NOMO-1 treated with dmso at 0.1 percent for 144 hours (cell line): ENCODE measurements around the gene SLC39A3.
A peak's percentile ranks its signal among the peaks of the same experiment; 100 is the strongest.

Experiments
- DNase-seq: peaks from one replicate; lab custom pipeline; 2025; ENCODE audit not compliant: unreplicated experiment; lab: John Stamatoyannopoulos, UW

The SLC39A3 gene

GRCh38 chr19:2703691-2704216, 36.1 kb downstream of the SLC39A3 start:
- no peak for DNase-seq

GRCh38 chr19:2703077-2703437, 36.8 kb downstream of the SLC39A3 start:
- no peak for DNase-seq

GRCh38 chr19:2702170-2703076, 37.4 kb downstream of the SLC39A3 start, which contains the start of gene GNG7:
TSS of gene GNG7 (minus strand) at chr19:2702694. CDS start at chr19:2520688, 182,006 bp downstream.
- DNase-seq = peak; percentile 78

- no peak for DNase-seq
These were observed 38.3 kb downstream of the SLC39A3 start for GRCh38 chr19:2701361-2702169.

GRCh38 chr19:2700660-2701360, 39.0 kb downstream of the SLC39A3 start:
- no peak for DNase-seq

- no peak for DNase-seq
These were observed 40.2 kb downstream of the SLC39A3 start for GRCh38 chr19:2699413-2700140.

- no peak for DNase-seq
These were observed 45.6 kb downstream of the SLC39A3 start for GRCh38 chr19:2694196-2694595.

GRCh38 chr19:2693492-2694160, 46.2 kb downstream of the SLC39A3 start:
- no peak for DNase-seq

GRCh38 chr19:2691951-2692350, 47.9 kb downstream of the SLC39A3 start:
- DNase-seq = no peak

- no peak for DNase-seq
These were observed 49.0 kb downstream of the SLC39A3 start for GRCh38 chr19:2690856-2691255.

- DNase-seq = no peak
These were observed 53.5 kb downstream of the SLC39A3 start for GRCh38 chr19:2686360-2686759.

- no peak for DNase-seq
These were observed 54.6 kb downstream of the SLC39A3 start for GRCh38 chr19:2685204-2685704.

GRCh38 chr19:2683430-2684003, 56.3 kb downstream of the SLC39A3 start:
- no peak for DNase-seq
